22Rv1 (cell line): Measurements from ENCODE around the gene DAB1.

Experiments used
- CTCF ChIP-seq: fragments of 450-650 bp; IDR thresholded peaks from 2 replicates; pipeline ENCODE4 v1.5.1; 2017; ENCODE audit warnings: mild to moderate bottlenecking
- ZFX ChIP-seq: fragments of 450-650 bp; IDR thresholded peaks from 2 replicates; pipeline ENCODE4 v1.6.1; 2017; ENCODE audit warnings: antibody characterized with exemption, borderline replicate concordance

GRCh38 chr1:57463343-57463742 lies 39.5 kb upstream of the DAB1 start:
- TF ChIP-seq CTCF (no peak), ZFX (no peak)
